GM06990 (cell line): ENCODE data around the gene DOHH.

ENCODE experiments used
- DNase-seq: peaks from one replicate; pipeline ENCODE4 v3.0.0-alpha.2; 2011; ENCODE audit not compliant: insufficient read length; ENCODE audit errors: extremely low read depth
- H3K27me3 ChIP-seq: replicated peaks from 2 replicates; pipeline ENCODE4 v1.6.0; 2011; ENCODE audit warnings: low read length; ENCODE audit not compliant: control insufficient read depth, insufficient read depth
- H3K36me3 ChIP-seq: 2 replicates; pipeline ENCODE4 v1.5.1; 2011; ENCODE audit warnings: low read length; ENCODE audit not compliant: control insufficient read depth, insufficient read depth
- H3K4me3 ChIP-seq: replicated peaks from 2 replicates; pipeline ENCODE4 v1.5.1; 2011; ENCODE audit warnings: low read depth, mild to moderate bottlenecking, control low read depth, low read length
- TF ChIP-seq, protein P1 (sequence below): IDR thresholded peaks from 2 replicates; pipeline ENCODE4 v1.5.1; 2011; ENCODE audit warnings: low read length, control low read depth, mild to moderate bottlenecking, inconsistent platforms; ENCODE audit not compliant: insufficient read depth, poor library complexity, severe bottlenecking

Gene DOHH

DNA sequence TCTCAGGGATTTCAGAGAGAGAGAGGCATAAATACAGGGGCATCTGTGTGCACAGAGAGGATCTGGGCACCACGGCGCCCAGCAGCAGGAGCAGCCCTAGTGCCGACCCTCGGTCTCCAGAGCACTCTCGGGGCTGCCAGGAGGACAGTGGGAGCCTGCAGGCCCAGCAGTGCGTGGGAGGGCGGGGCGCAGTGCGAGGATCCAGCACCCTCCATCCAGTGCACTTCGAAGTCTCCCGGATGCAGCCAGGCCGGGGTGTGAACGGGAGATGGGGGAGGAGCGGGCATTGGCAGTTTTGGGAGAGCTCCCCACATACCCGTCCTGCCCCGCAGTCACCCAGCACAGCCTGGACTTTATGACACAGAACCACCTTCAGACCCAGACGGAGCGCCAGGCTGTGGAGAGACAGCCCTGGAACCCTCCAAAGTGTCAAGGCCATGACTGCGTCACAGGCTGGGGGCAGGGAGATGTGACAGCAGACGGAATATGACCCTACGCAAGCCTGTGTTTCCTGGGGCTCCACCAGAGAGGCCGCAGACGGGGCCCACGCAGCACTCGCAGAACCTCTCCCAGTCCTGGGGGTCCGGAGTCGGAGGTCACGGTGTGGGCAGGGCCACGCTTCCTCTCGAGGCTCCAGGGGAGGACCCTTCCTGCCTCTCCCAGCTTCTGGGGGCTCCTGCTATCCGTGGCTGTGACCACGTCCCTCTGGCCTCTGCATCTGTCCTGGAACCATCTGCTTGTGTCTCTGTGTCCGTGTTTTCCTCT lies 23.8 kb upstream of the DOHH start:
- Histone ChIP-seq H3K4me3 (no peak overlapping the region), H3K36me3 (peaks cover 19% of the 10 kb centered on the region), H3K27me3 (no peaks in the 10 kb centered on the region)
- TF ChIP-seq, protein P1, sequence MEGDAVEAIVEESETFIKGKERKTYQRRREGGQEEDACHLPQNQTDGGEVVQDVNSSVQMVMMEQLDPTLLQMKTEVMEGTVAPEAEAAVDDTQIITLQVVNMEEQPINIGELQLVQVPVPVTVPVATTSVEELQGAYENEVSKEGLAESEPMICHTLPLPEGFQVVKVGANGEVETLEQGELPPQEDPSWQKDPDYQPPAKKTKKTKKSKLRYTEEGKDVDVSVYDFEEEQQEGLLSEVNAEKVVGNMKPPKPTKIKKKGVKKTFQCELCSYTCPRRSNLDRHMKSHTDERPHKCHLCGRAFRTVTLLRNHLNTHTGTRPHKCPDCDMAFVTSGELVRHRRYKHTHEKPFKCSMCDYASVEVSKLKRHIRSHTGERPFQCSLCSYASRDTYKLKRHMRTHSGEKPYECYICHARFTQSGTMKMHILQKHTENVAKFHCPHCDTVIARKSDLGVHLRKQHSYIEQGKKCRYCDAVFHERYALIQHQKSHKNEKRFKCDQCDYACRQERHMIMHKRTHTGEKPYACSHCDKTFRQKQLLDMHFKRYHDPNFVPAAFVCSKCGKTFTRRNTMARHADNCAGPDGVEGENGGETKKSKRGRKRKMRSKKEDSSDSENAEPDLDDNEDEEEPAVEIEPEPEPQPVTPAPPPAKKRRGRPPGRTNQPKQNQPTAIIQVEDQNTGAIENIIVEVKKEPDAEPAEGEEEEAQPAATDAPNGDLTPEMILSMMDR, result no peak
- no peak for DNase-seq

DNA sequence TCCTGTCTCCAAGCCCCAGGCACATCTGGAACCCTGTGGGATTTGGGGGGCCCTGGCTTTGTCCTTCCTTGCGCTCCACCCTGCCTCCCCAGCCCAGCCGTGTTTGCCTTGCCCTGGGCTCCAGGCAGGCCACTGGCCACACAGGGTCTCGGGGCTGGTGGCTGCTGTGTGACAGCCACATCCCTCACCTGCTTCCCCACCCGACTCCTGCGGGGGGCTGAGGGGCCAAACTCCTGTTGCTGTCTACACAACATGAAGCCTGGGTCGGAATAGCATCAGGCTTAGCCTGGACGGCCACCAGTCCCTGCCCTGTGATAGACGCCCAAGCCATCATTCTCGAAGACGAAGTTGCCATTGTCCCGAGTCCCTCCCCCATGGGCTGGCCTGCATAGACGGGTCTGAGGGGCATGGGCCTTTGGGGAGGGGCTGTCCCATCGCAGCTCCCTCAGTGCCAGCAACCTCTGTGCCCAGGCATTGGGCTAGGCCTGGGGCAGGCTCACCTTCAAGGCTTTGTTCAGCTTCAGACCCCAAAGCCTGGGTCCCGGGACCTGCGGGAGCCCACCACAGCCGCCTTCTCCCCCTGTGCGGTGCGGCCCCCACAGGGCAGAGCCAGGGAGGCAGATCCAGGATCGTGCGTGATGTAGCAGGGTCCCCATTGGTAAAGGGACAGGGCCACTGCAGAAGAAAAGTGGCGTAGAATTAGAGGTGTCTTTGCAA lies 23.0 kb upstream of the DOHH start:
- no peaks in the 10 kb centered on the region for H3K27me3 ChIP-seq
- no peak for DNase-seq
- TF ChIP-seq, protein P1, result no peak
- H3K4me3 ChIP-seq, result no peak overlapping the region
- H3K36me3 ChIP-seq, result peaks cover 21% of the 10 kb centered on the region

DNA sequence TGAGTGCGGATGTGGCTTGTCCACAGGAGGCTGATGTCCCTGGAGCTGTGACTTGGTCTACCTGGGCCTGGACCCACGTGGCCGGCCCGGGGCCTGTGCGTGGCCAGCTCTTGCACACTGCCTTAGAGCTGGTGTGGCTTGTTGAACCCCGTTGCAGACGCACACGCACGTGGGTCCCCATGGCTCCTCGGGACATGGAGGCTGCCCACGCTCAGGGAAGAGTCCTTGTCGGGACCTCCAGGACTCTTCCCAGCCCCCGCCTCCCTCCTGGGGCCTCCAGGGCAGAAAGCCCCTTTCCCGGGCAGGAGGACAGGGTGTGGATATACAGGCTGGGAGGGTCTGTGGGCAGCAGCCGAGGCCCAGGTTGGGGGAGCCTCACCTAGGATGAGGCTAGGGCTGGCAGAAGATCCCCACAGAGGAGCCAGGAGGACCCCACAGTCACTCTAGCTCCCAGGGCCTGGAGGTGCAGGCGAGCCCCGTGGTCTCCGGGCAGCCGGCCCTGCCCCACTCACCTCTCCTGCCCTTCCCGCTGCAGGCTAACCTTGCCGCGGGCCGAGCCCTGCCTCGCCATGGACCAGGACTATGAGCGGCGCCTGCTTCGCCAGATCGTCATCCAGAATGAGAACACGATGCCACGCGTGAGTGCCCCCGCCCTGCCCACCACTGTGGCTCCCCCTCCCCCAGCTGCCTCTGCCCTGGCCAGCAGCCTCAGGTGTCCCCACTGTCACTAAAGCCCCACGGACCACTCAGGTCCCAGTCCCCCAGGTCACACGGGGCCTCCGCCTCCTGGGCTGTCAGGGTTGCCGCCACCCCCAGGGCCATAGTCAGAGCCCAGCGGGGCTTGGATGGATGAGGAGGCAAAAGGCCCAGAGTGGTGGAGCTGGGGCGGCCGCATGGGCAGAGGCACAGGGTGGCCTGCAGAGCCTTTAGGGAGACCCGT lies 22.2 kb upstream of the DOHH start:
- H3K36me3 ChIP-seq, result peaks cover 18% of the 10 kb centered on the region
- no peak overlapping the region for H3K4me3 ChIP-seq
- no peaks in the 10 kb centered on the region for H3K27me3 ChIP-seq
- DNase-seq, result no peak
- TF ChIP-seq, protein P1, result no peak

DNA sequence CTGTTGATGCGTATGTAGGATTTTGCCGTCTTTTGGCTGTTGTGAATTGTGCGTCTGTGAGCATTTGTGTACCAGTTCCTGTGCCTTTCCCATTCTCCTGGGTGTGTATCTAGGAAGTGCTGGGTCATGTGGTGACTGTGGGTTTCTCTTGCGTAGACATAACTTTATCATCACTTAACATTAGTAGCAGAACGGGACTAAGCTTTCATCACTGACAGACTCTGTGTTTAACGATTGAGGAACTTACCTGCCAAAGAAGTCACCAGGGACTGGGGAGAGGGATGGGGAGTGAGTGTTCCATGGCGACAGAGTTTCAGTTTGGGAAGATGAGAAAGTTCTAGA lies 20.6 kb upstream of the DOHH start:
- peaks cover 10% of the 10 kb centered on the region for H3K36me3 ChIP-seq
- no peak for DNase-seq

More for the DNA sequence above, 20.6 kb upstream of the DOHH start:
- TF ChIP-seq, protein P1, result no peak
- H3K27me3 ChIP-seq, result no peaks in the 10 kb centered on the region
- no peak overlapping the region for H3K4me3 ChIP-seq
